Measurements from ENCODE around the gene CEP57L1. TPM values are rescaled to one million over a fixed set of nuclear protein-coding genes. Genes with fewer than 3 reads are reported as not detected.

CEP57L1 gene
- total RNA-seq, 1 experiment from 2014 or later, result 18.9 TPM

- H3K27me3 Mint-ChIP-seq (ENCODE audit: insufficient read depth, unreplicated experiment), result no peaks in the 10 kb centered on the region
- ChIA-PET POLR2A (interaction anchor here (0.6 to 16.5 kb wide), 7 partner anchors 7 to 438 kb away, joined by 3 to 556 read pairs (median 5); no protein-coding TSS in a partner anchor), CTCF (interaction anchor here (0.6 kb wide), 1 partner anchor 1384 kb away, joined by 3 read pairs; no protein-coding TSS in a partner anchor)
- no peak for DNase-seq (ENCODE audit: unreplicated experiment)
- H3K27ac Mint-ChIP-seq (ENCODE audit: low read depth, unreplicated experiment), result no peak overlapping the region
- no peak overlapping the region for H3K4me3 Mint-ChIP-seq (ENCODE audit: unreplicated experiment)
- BruUV-seq (replicated peaks), result no TSS peak
- no peak for TF ChIP-seq CTCF (IDR thresholded peaks at IDR 0.05; ENCODE audit: unreplicated experiment)
- H3K36me3 Mint-ChIP-seq (ENCODE audit: insufficient read depth, unreplicated experiment), result no peaks in the 10 kb centered on the region
- peaks cover 40% of the 10 kb centered on the region for H3K4me1 Mint-ChIP-seq (ENCODE audit: insufficient read depth, unreplicated experiment)
- intact Hi-C loops (cut with micrococcal nuclease), result no loop called here
- peaks cover 5% of the 10 kb centered on the region for H3K9me3 Mint-ChIP-seq (ENCODE audit: unreplicated experiment)
Measured at GRCh38 chr6:109052018-109052651, 43.2 kb upstream of the CEP57L1 start.

GRCh38 chr6:109052852-109053251 lies 42.5 kb upstream of the CEP57L1 start:
- intact Hi-C loops (cut with micrococcal nuclease), result no loop called here
- no peaks in the 10 kb centered on the region for H3K36me3 Mint-ChIP-seq (ENCODE audit: insufficient read depth, unreplicated experiment)
- TF ChIP-seq CTCF (IDR thresholded peaks at IDR 0.05; ENCODE audit: unreplicated experiment), result no peak
- no TSS peak for BruUV-seq (replicated peaks)
- H3K9me3 Mint-ChIP-seq (ENCODE audit: unreplicated experiment), result peaks cover 5% of the 10 kb centered on the region
- no peaks in the 10 kb centered on the region for H3K27me3 Mint-ChIP-seq (ENCODE audit: insufficient read depth, unreplicated experiment)
- ChIA-PET CTCF (no interaction called here), POLR2A (interaction anchor here (1.4 to 16.5 kb wide), 2 partner anchors 14 to 42 kb away, joined by 4 to 556 read pairs; no protein-coding TSS in a partner anchor)
- DNase-seq (ENCODE audit: unreplicated experiment), result no peak
- H3K4me3 Mint-ChIP-seq (ENCODE audit: unreplicated experiment), result no peak overlapping the region
- peaks cover 46% of the 10 kb centered on the region for H3K4me1 Mint-ChIP-seq (ENCODE audit: insufficient read depth, unreplicated experiment)
- peak overlapping the region; percentile 64 for H3K27ac Mint-ChIP-seq (ENCODE audit: low read depth, unreplicated experiment)

GRCh38 chr6:109053336-109053735 lies 42.0 kb upstream of the CEP57L1 start:
- H3K9me3 Mint-ChIP-seq (ENCODE audit: unreplicated experiment), result peaks cover 5% of the 10 kb centered on the region
- no peak for TF ChIP-seq CTCF (IDR thresholded peaks at IDR 0.05; ENCODE audit: unreplicated experiment)
- peaks cover 44% of the 10 kb centered on the region for H3K4me1 Mint-ChIP-seq (ENCODE audit: insufficient read depth, unreplicated experiment)
- CTCF ChIA-PET, result no interaction called here
- intact Hi-C loops (cut with micrococcal nuclease), result no loop called here
- DNase-seq (ENCODE audit: unreplicated experiment), result no peak
- POLR2A ChIA-PET, result interaction anchor here (1.3 to 16.5 kb wide), 3 partner anchors 14 to 43 kb away, joined by 3 to 556 read pairs (median 4); partner anchors contain the start of gene CEP57L1
- peak overlapping the region; percentile 64 for H3K27ac Mint-ChIP-seq (ENCODE audit: low read depth, unreplicated experiment)
- BruUV-seq (replicated peaks), result no TSS peak
- no peak overlapping the region for H3K4me3 Mint-ChIP-seq (ENCODE audit: unreplicated experiment)
- H3K36me3 Mint-ChIP-seq (ENCODE audit: insufficient read depth, unreplicated experiment), result no peaks in the 10 kb centered on the region
- no peaks in the 10 kb centered on the region for H3K27me3 Mint-ChIP-seq (ENCODE audit: insufficient read depth, unreplicated experiment)

GRCh38 chr6:109055771-109056235 lies 39.5 kb upstream of the CEP57L1 start:
- H3K27me3 Mint-ChIP-seq (ENCODE audit: insufficient read depth, unreplicated experiment), result no peaks in the 10 kb centered on the region
- ChIA-PET POLR2A (interaction anchor here (0.6 to 16.5 kb wide), 9 partner anchors 13 to 1242 kb away, joined by 3 to 556 read pairs (median 3); partner anchors contain the start of genes CEP57L1, FOXO3 and SESN1), CTCF (interaction anchor here (0.6 to 2.9 kb wide), 3 partner anchors 17 to 328 kb away, joined by 4 to 13 read pairs (median 5); no protein-coding TSS in a partner anchor)
- BruUV-seq (replicated peaks), result no TSS peak
- no peak for TF ChIP-seq CTCF (IDR thresholded peaks at IDR 0.05; ENCODE audit: unreplicated experiment)
- no peaks in the 10 kb centered on the region for H3K36me3 Mint-ChIP-seq (ENCODE audit: insufficient read depth, unreplicated experiment)
- peak overlapping the region; percentile 25 for H3K4me3 Mint-ChIP-seq (ENCODE audit: unreplicated experiment)
- intact Hi-C loops (cut with micrococcal nuclease), result no loop called here
- peak overlapping the region; percentile 85 for H3K27ac Mint-ChIP-seq (ENCODE audit: low read depth, unreplicated experiment)
- peaks cover 59% of the 10 kb centered on the region for H3K4me1 Mint-ChIP-seq (ENCODE audit: insufficient read depth, unreplicated experiment)
- peak; percentile 79 for DNase-seq (ENCODE audit: unreplicated experiment)
- no peaks in the 10 kb centered on the region for H3K9me3 Mint-ChIP-seq (ENCODE audit: unreplicated experiment)

Measured in MCF 10A (cell line).